Kidney (tissue), 14 donors: ENCODE measurements around the gene TRDMT1. TPM values are rescaled to one million over a fixed set of nuclear protein-coding genes. Genes with fewer than 3 reads are reported as not detected.

Experiments
- DNase-seq, 5 donors: peaks; one replicate each; pipeline ENCODE4 v3.0.0-alpha.2; 2013 to 2020
- FAIRE-seq: peaks from 2 replicates; lab custom pipeline; 2012; peaks lifted over from hg19 to GRCh38; lab: Jason Lieb, UNC
- H3K27ac ChIP-seq, 2 donors: one replicate each; pipeline ENCODE4 v1.7.0; 2013; ENCODE audit warnings: low read depth in 2 of 2, low read length in 2 of 2, inconsistent platforms in 1 of 2
- H3K27me3 ChIP-seq: one replicate; pipeline ENCODE4 v1.7.1; 2013; ENCODE audit warnings: low read length, inconsistent platforms; ENCODE audit not compliant: control insufficient read depth, insufficient read depth
- H3K36me3 ChIP-seq, 3 donors: one replicate each; pipeline versions ENCODE4 v1.7.0 to v1.7.1; 2013; ENCODE audit warnings: low read length in 3 of 3, control low read depth in 1 of 3, inconsistent platforms in 1 of 3; ENCODE audit not compliant: insufficient read depth in 3 of 3, control insufficient read depth in 2 of 3
- H3K4me1 ChIP-seq, 3 donors: one replicate each; pipeline versions ENCODE4 v1.7.0 to v1.7.1; 2013; ENCODE audit warnings: low read length in 3 of 3, inconsistent platforms in 1 of 3, low read depth in 1 of 3; ENCODE audit not compliant: control insufficient read depth in 2 of 3, insufficient read depth in 2 of 3
- H3K4me3 ChIP-seq, 3 donors: one replicate each; pipeline versions ENCODE4 v1.7.0 to v1.8.1; 2013; ENCODE audit warnings: low read length in 3 of 3, control low read depth in 1 of 3, inconsistent platforms in 1 of 3
- H3K9ac ChIP-seq, 3 donors: one replicate each; pipeline versions ENCODE4 v1.7.0 to v1.7.1; 2013; ENCODE audit warnings: low read length in 3 of 3, control low read depth in 1 of 3, inconsistent platforms in 1 of 3
- H3K9me3 ChIP-seq, 3 donors: one replicate each; pipeline versions ENCODE4 v1.7.0 to v1.7.1; 2013; ENCODE audit warnings: low read length in 3 of 3, control low read depth in 1 of 3, inconsistent platforms in 1 of 3; ENCODE audit not compliant: control insufficient read depth in 2 of 3, insufficient read depth in 1 of 3
- intact Hi-C: fragments of 100-400 bp; cut with DNase I; formaldehyde crosslinking; loops from one replicate; pipeline ENCODE4 v1.11.1; 2022
- polyA plus RNA-seq: library from polyadenylated mRNA; stranded (reverse); fragments of 350-450 nt; fragmentation: Illumina TruSeq; extraction: RNeasy Lipid Tissue Mini Kit (QIAGEN cat#74804); gene quantifications from one replicate; pipeline ENCODE4 v1.2.3, GENCODE V29; 2014; ENCODE audit warnings: low read depth, low replicate concordance; ENCODE audit not compliant: insufficient read depth
- total RNA-seq: library from RNA; stranded (reverse); fragmentation: NEBNext Ultra II Directional; extraction: Animal tissue kit (Norgen Biotek cat#: 25700); gene quantifications from one replicate; pipeline ENCODE4 v1.2.1, GENCODE V29; 2021
- TF ChIP-seq, protein P1 (sequence below): IDR thresholded peaks from 3 replicates; pipeline ENCODE4 v1.5.1; 2012; ENCODE audit warnings: mild to moderate bottlenecking, moderate library complexity, borderline replicate concordance; ENCODE audit not compliant: insufficient read depth; ENCODE audit errors: extremely low read depth
- donor health status: control.
- donor health status: control.
- donor health status: control.
- donor health status: control.
- donor health status: control.
- donor health status: DM: yes; HTN: yes; CAD: no.
- donor health status: Normal renal cell carcinoma (clear cell type).

TRDMT1 gene
- total and polyA plus RNA-seq, 2 donors from 2014 or later, result 2.0 to 11.0 TPM

DNA sequence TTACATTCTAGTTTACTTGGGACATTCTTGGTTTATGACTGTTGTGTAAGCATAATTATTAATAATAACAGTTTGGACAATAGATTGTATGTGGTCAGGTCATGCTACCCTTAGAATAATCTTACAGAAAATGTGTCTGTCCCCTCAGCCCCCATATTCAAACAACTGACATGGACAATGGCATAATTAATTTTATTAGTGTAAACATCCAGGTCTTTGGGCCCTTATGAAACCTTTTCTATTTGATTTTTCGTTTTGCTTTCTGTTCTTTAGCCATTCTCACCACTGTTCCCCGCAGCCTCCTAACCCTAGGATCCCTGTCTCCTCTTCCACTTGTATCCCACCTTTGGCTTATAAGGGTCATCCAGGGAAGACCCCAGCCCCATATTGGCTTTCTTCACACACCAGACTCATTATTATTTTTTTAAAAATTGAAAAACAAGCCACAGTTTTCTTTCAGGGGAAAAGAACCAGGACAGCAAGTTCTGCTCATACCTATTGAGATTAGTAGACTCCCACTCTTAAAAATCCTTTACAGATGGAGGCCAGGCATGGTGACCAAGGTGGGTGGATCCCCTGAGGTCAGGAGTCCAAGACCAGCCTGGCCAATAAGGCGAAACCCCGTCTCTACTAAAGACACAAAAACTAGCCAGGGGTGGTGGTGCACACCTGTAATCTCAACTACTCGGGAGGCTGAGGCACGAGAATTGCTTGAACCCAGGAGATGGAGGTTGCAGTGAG, 38.0 kb upstream of the TRDMT1 start:
- H3K9me3 ChIP-seq, result no peaks in the 10 kb centered on the region

DNA sequence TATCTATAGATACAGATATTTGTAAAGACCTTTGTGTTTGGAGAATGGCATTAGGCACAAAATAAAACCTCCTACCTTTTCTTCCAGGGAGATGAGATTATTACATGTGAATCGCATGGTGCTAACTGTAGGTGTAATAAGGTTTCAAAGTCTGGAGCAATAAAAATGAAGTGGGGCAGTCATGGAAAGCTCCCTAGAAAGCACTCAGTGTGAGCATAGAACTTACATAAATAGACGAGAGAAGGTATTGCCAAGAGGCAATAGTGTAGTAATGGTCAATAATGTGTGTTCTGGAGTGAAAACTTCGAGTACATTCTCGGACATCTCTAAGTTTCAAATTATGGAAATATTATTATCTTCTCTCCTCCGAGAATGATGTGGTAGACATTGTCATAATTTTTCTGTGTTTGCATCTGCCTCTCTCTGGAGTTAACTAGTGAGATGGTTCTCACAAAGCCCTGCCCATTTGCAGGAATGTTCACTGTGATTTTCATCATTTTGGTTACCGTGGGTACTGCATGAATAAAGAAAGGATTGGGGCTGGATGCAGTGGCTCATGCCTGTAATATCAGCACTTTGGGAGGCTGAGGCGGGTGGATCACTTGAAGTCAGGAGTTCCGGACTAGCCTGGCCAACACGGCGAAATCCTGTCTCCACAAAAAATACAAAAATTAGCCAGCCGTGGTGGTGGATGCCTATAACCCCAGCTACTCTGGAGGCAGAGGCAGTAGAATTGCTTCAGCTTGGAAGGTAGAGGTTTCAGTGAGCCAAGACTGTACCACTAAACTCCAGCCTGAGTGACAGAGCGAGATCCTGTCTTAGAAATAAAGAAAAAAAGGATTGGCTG, 37.2 kb upstream of the TRDMT1 start:
- no peak overlapping the region for H3K9ac ChIP-seq

More for the DNA sequence above, 38.0 kb upstream of the TRDMT1 start:
- H3K4me3 ChIP-seq, result no peak overlapping the region
- no peak for FAIRE-seq
- H3K9ac ChIP-seq, result no peak overlapping the region
- TF ChIP-seq, protein P1, sequence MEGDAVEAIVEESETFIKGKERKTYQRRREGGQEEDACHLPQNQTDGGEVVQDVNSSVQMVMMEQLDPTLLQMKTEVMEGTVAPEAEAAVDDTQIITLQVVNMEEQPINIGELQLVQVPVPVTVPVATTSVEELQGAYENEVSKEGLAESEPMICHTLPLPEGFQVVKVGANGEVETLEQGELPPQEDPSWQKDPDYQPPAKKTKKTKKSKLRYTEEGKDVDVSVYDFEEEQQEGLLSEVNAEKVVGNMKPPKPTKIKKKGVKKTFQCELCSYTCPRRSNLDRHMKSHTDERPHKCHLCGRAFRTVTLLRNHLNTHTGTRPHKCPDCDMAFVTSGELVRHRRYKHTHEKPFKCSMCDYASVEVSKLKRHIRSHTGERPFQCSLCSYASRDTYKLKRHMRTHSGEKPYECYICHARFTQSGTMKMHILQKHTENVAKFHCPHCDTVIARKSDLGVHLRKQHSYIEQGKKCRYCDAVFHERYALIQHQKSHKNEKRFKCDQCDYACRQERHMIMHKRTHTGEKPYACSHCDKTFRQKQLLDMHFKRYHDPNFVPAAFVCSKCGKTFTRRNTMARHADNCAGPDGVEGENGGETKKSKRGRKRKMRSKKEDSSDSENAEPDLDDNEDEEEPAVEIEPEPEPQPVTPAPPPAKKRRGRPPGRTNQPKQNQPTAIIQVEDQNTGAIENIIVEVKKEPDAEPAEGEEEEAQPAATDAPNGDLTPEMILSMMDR, result no peak
- intact Hi-C loops, result no loop called here
- H3K27me3 ChIP-seq, result no peaks in the 10 kb centered on the region
- H3K36me3 ChIP-seq, result peaks cover 0 to 19% (median 7%) of the 10 kb centered on the region in 3 donors
- H3K4me1 ChIP-seq, result no peaks in the 10 kb centered on the region
- DNase-seq, result no peak
- H3K27ac ChIP-seq, result no peak overlapping the region

DNA sequence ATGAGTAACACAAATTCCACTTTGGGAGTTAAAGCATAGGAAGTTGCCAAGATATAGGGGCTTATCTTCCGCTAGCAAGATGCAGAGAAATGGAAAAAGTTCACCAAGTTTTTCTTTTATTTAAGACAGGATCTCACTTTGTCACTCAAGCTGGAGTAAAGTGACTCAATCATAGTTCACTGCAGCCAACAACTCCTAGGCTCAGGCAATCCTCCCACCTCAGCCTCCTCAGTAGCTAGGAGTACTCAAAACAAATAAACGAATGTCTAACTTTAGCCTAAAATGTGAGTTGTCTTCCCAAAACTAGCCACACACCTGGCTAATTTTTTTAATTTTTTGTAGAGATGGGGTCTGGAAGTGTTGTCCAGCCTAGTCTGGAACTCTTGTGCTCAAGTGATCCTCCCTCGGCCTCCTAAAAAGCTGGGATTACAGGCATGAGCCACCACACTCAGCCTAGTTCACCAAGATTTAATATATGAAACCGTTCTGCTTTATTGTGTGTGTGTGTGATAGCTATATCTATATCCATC, 36.5 kb upstream of the TRDMT1 start:
- Histone ChIP-seq H3K27me3 (no peaks in the 10 kb centered on the region), H3K4me1 (no peaks in the 10 kb centered on the region), H3K9me3 (no peaks in the 10 kb centered on the region), H3K9ac (no peak overlapping the region), H3K27ac (no peak overlapping the region), H3K4me3 (no peak overlapping the region), H3K36me3 (peaks cover 0 to 26% (median 18%) of the 10 kb centered on the region in 3 donors)
- DNase-seq (no peak), FAIRE-seq (no peak)
- TF ChIP-seq, protein P1, result no peak
- intact Hi-C loops, result no loop called here

More for the DNA sequence above, 37.2 kb upstream of the TRDMT1 start:
- H3K36me3 ChIP-seq, result peaks cover 0 to 25% (median 14%) of the 10 kb centered on the region in 3 donors
- H3K27me3 ChIP-seq, result no peaks in the 10 kb centered on the region
- FAIRE-seq (no peak), DNase-seq (no peak)
- no peak overlapping the region for H3K27ac ChIP-seq
- no peaks in the 10 kb centered on the region for H3K9me3 ChIP-seq
- intact Hi-C loops, result no loop called here
- no peaks in the 10 kb centered on the region for H3K4me1 ChIP-seq
- no peak overlapping the region for H3K4me3 ChIP-seq
- TF ChIP-seq, protein P1, result no peak
